GM18511 (cell line): Measurements from ENCODE around the gene TCF4.
A peak's percentile ranks its signal among the peaks of the same experiment; 100 is the strongest.

Experiments
- ATAC-seq: cut with Tn5 transposase; IDR thresholded peaks from one replicate; pipeline ENCODE4 v1.9.1; 2021; ENCODE audit warnings: mild to moderate bottlenecking, moderate library complexity; ENCODE audit not compliant: unreplicated experiment

The TCF4 gene

GRCh38 chr18:55249550-55249949 is 338.4 kb downstream of the TCF4 start:
- ATAC-seq, result peak; percentile 46

- ATAC-seq, result peak; percentile 32
Measured at GRCh38 chr18:55248495-55248894, 339.5 kb downstream of the TCF4 start.

- ATAC-seq, result no peak
Measured at GRCh38 chr18:55247032-55247431, 341.0 kb downstream of the TCF4 start.

GRCh38 chr18:55246278-55246677 is 341.7 kb downstream of the TCF4 start:
- ATAC-seq, result no peak

- no peak for ATAC-seq
Measured at GRCh38 chr18:55245211-55245614, 342.8 kb downstream of the TCF4 start.

GRCh38 chr18:55244546-55244945 is 343.4 kb downstream of the TCF4 start:
- ATAC-seq, result no peak

GRCh38 chr18:55243857-55244256 is 344.1 kb downstream of the TCF4 start:
- ATAC-seq, result no peak

GRCh38 chr18:55243255-55243654 is 344.7 kb downstream of the TCF4 start:
- ATAC-seq, result no peak

GRCh38 chr18:55240978-55241377 is 347.0 kb downstream of the TCF4 start:
- ATAC-seq, result peak; percentile 63

- ATAC-seq, result no peak
Measured at GRCh38 chr18:55239740-55240139, 348.3 kb downstream of the TCF4 start.

- ATAC-seq, result no peak
Measured at GRCh38 chr18:55237660-55238059, 350.3 kb downstream of the TCF4 start.

GRCh38 chr18:55236150-55236931 is 351.7 kb downstream of the TCF4 start:
- peak; percentile 64 for ATAC-seq

- no peak for ATAC-seq
Measured at GRCh38 chr18:55235094-55235461, 352.9 kb downstream of the TCF4 start.

- peak; percentile 71 for ATAC-seq
Measured at GRCh38 chr18:55234366-55235093, 353.5 kb downstream of the TCF4 start.

- no peak for ATAC-seq
Measured at GRCh38 chr18:55233857-55234256, 354.1 kb downstream of the TCF4 start.

GRCh38 chr18:55232506-55232905 is 355.5 kb downstream of the TCF4 start:
- ATAC-seq, result no peak

- ATAC-seq, result no peak
Measured at GRCh38 chr18:55229682-55230081, 358.3 kb downstream of the TCF4 start.

GRCh38 chr18:55228707-55229106 is 359.3 kb downstream of the TCF4 start:
- ATAC-seq, result no peak

- no peak for ATAC-seq
Measured at GRCh38 chr18:55228191-55228590, 359.8 kb downstream of the TCF4 start.

- ATAC-seq, result no peak
Measured at GRCh38 chr18:55227771-55228170, 360.2 kb downstream of the TCF4 start.

- no peak for ATAC-seq
Measured at GRCh38 chr18:55226044-55226443, 361.9 kb downstream of the TCF4 start.

GRCh38 chr18:55224086-55224625 is 363.8 kb downstream of the TCF4 start:
- no peak for ATAC-seq
